ENCODE data around the gene SIN3B. TPM values are rescaled to one million over a fixed set of nuclear protein-coding genes. Genes with fewer than 3 reads are reported as not detected.

SIN3B gene
- polyA plus RNA-seq, 1 of the 3 experiments (the other 2 are of a cell fraction), result 29.7 TPM

DNA sequence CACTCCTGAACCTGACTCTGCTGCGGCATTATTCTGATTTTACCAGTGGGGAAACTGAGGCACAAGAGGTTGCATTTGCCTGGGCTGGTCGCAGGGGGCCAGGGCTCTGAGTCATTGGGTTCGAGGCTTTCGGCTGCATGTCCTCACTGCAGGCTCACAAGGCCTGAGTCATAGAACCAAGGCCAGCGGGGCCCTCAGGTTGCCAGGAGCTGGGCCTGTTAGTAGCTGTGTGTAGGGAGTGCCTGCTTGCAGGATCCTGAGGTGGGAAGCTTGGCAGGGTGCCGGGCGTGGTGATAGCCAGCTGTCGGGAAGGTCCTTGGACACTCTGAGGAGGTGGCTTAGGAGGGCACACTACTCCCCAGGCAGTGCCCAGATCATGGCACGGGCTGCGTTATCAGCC, 38.0 kb downstream of the SIN3B start:
- ChIA-PET POLR2A (no interaction called here), CTCF (no interaction called here)
- Histone ChIP-seq H3K4me3 (ENCODE audit: low read depth in 2 of 2, low read length in 1 of 2) (no peak overlapping the region), H3K4me2 (no peak overlapping the region), H2AFZ (ENCODE audit: low read depth) (no peak overlapping the region), H3K9ac (no peak overlapping the region), H3K27ac (ENCODE audit: low read depth in 2 of 2, low read length in 1 of 2) (no peak overlapping the region), H3K36me3 (replicated peaks in 1 of 2; ENCODE audit: control insufficient read depth in 1 of 2, insufficient read depth in 2 of 2, low read length in 1 of 2) (peaks cover 25 to 61% of the 10 kb centered on the region in 2 experiments), H3K9me3 (no peaks in the 10 kb centered on the region), H3K27me3 (ENCODE audit: insufficient read depth) (no peaks in the 10 kb centered on the region), H3F3A (replicated peaks; ENCODE audit: insufficient read depth) (no peaks in the 10 kb centered on the region), H4K20me1 (ENCODE audit: insufficient read depth) (no peaks in the 10 kb centered on the region), H3K9me2 (no peaks in the 10 kb centered on the region), H3K4me1 (ENCODE audit: control insufficient read depth in 1 of 2, insufficient read depth in 2 of 2, low read depth in 1 of 2, low read length in 1 of 2) (no peaks in the 10 kb centered on the region), H3K79me2 (ENCODE audit: insufficient read depth) (no peaks in the 10 kb centered on the region)
- no peak for TF ChIP-seq NFIC (IDR thresholded peaks at IDR 0.05; ENCODE audit: borderline replicate concordance)
- no peak for TF ChIP-seq ELF1 (IDR thresholded peaks at IDR 0.05)
- no peak for TF ChIP-seq TCF12 (IDR thresholded peaks at IDR 0.05)
- TF ChIP-seq, protein P1, sequence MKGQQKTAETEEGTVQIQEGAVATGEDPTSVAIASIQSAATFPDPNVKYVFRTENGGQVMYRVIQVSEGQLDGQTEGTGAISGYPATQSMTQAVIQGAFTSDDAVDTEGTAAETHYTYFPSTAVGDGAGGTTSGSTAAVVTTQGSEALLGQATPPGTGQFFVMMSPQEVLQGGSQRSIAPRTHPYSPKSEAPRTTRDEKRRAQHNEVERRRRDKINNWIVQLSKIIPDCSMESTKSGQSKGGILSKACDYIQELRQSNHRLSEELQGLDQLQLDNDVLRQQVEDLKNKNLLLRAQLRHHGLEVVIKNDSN (IDR thresholded peaks at IDR 0.05; ENCODE audit: borderline replicate concordance, low read depth), result no peak
- TF ChIP-seq, protein P2, sequence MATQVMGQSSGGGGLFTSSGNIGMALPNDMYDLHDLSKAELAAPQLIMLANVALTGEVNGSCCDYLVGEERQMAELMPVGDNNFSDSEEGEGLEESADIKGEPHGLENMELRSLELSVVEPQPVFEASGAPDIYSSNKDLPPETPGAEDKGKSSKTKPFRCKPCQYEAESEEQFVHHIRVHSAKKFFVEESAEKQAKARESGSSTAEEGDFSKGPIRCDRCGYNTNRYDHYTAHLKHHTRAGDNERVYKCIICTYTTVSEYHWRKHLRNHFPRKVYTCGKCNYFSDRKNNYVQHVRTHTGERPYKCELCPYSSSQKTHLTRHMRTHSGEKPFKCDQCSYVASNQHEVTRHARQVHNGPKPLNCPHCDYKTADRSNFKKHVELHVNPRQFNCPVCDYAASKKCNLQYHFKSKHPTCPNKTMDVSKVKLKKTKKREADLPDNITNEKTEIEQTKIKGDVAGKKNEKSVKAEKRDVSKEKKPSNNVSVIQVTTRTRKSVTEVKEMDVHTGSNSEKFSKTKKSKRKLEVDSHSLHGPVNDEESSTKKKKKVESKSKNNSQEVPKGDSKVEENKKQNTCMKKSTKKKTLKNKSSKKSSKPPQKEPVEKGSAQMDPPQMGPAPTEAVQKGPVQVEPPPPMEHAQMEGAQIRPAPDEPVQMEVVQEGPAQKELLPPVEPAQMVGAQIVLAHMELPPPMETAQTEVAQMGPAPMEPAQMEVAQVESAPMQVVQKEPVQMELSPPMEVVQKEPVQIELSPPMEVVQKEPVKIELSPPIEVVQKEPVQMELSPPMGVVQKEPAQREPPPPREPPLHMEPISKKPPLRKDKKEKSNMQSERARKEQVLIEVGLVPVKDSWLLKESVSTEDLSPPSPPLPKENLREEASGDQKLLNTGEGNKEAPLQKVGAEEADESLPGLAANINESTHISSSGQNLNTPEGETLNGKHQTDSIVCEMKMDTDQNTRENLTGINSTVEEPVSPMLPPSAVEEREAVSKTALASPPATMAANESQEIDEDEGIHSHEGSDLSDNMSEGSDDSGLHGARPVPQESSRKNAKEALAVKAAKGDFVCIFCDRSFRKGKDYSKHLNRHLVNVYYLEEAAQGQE (IDR thresholded peaks at IDR 0.05; ENCODE audit: low read depth, low read length), result no peak
- TF ChIP-seq EZH2phosphoT487 (IDR thresholded peaks at IDR 0.05; ENCODE audit: borderline replicate concordance, low read depth), result no peak
- no peak for TF ChIP-seq SIN3A (IDR thresholded peaks at IDR 0.05; ENCODE audit: borderline replicate concordance, low read depth, low read length)
- TF ChIP-seq NRF1 (IDR thresholded peaks at IDR 0.05; ENCODE audit: low read depth, low read length), result no peak
- TF ChIP-seq, protein P3, sequence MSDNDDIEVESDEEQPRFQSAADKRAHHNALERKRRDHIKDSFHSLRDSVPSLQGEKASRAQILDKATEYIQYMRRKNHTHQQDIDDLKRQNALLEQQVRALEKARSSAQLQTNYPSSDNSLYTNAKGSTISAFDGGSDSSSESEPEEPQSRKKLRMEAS (IDR thresholded peaks at IDR 0.05; ENCODE audit: low read depth), result no peak
- no peak for TF ChIP-seq TEAD4 (IDR thresholded peaks at IDR 0.05; ENCODE audit: borderline replicate concordance, insufficient read depth)
- TF ChIP-seq EP300 (IDR thresholded peaks at IDR 0.05; ENCODE audit: borderline replicate concordance in 1 of 2, low read depth in 1 of 2, low read length in 1 of 2), result no peak
- TF ChIP-seq FOXJ3 (CRISPR knock-in tag; IDR thresholded peaks at IDR 0.05), result no peak
- TF ChIP-seq, protein P4, sequence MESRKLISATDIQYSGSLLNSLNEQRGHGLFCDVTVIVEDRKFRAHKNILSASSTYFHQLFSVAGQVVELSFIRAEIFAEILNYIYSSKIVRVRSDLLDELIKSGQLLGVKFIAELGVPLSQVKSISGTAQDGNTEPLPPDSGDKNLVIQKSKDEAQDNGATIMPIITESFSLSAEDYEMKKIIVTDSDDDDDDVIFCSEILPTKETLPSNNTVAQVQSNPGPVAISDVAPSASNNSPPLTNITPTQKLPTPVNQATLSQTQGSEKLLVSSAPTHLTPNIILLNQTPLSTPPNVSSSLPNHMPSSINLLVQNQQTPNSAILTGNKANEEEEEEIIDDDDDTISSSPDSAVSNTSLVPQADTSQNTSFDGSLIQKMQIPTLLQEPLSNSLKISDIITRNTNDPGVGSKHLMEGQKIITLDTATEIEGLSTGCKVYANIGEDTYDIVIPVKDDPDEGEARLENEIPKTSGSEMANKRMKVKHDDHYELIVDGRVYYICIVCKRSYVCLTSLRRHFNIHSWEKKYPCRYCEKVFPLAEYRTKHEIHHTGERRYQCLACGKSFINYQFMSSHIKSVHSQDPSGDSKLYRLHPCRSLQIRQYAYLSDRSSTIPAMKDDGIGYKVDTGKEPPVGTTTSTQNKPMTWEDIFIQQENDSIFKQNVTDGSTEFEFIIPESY (IDR thresholded peaks at IDR 0.05; ENCODE audit: borderline replicate concordance, low read depth), result no peak
- WGBS (ENCODE audit: low lambda C conversion rate), result 96% methylated on average over 3 of the region's 10 CpGs
- DNase-seq, result no peak

All from SK-N-SH (cell line).